Fibroblast of lung (primary cell): Measurements from ENCODE around the gene MELTF. TPM values are rescaled to one million over a fixed set of nuclear protein-coding genes. Genes with fewer than 3 reads are reported as not detected.

Experiments used
- DNase-seq, 2 donors: peaks; one replicate each; pipeline versions ENCODE4 v3.0.0 to v3.0.0-alpha.2; 2010; ENCODE audit warnings: low read depth in 2 of 2
- H2AFZ ChIP-seq: 2 replicates; pipeline ENCODE4 v1.5.1; 2012; ENCODE audit warnings: low read length, control low read depth, inconsistent platforms
- H3K27ac ChIP-seq: 2 replicates; pipeline ENCODE4 v1.5.1; 2011; ENCODE audit warnings: low read length, control low read depth; ENCODE audit not compliant: insufficient read depth
- H3K27me3 ChIP-seq: 2 replicates; pipeline ENCODE4 v1.5.1; 2011; ENCODE audit warnings: mild to moderate bottlenecking, low read length; ENCODE audit not compliant: control insufficient read depth, insufficient read depth
- H3K36me3 ChIP-seq: 2 replicates; pipeline ENCODE4 v1.5.1; 2011; ENCODE audit warnings: low read length; ENCODE audit not compliant: control insufficient read depth, insufficient read depth
- H3K4me1 ChIP-seq: 2 replicates; pipeline ENCODE4 v1.5.1; 2011; ENCODE audit warnings: low read length; ENCODE audit not compliant: control insufficient read depth, insufficient read depth; ENCODE audit errors: extremely low read depth
- H3K4me2 ChIP-seq: 2 replicates; pipeline ENCODE4 v1.5.1; 2011; ENCODE audit warnings: low read length, control low read depth; ENCODE audit not compliant: insufficient read depth; ENCODE audit errors: extremely low read depth
- H3K4me3 ChIP-seq, 4 experiments: fragments of 200-600 bp in 1 of 4; sonication (generic) in 1 of 4; replicated peaks in 1 of 4; 2 replicates each; pipeline ENCODE4 v1.5.1; 2011 to 2016; ENCODE audit warnings: low read length in 4 of 4, low read depth in 3 of 4, mild to moderate bottlenecking in 3 of 4, control low read depth in 2 of 4, inconsistent platforms in 1 of 4, mixed read lengths in 1 of 4; ENCODE audit not compliant: insufficient read depth in 1 of 4; ENCODE audit errors: control extremely low read depth in 1 of 4
- H3K79me2 ChIP-seq: 2 replicates; pipeline ENCODE4 v1.5.1; 2012; ENCODE audit warnings: mild to moderate bottlenecking, low read length, inconsistent platforms; ENCODE audit not compliant: control insufficient read depth, insufficient read depth
- H3K9ac ChIP-seq: 2 replicates; pipeline ENCODE4 v1.5.1; 2011; ENCODE audit warnings: mild to moderate bottlenecking, low read length, control low read depth; ENCODE audit not compliant: insufficient read depth
- H3K9me3 ChIP-seq: 2 replicates; pipeline ENCODE4 v1.5.1; 2012; ENCODE audit warnings: low read depth, low read length; ENCODE audit not compliant: control insufficient read depth, insufficient read depth
- H4K20me1 ChIP-seq: 2 replicates; pipeline ENCODE4 v1.5.1; 2011; ENCODE audit warnings: low read length; ENCODE audit not compliant: control insufficient read depth, insufficient read depth; ENCODE audit errors: extremely low read depth
- EZH2 ChIP-seq: IDR thresholded peaks from 2 replicates; pipeline ENCODE4 v1.5.1; 2012; ENCODE audit warnings: low read length, control low read depth, mild to moderate bottlenecking; ENCODE audit errors: missing control alignments
- polyA plus RNA-seq, 2 donors: library from polyadenylated mRNA; depleted of rRNA in 1 of 2; stranded (reverse) in 1 of 2; unstranded in 1 of 2; fragments of >200 nt; gene quantifications; 2 replicates each; pipeline ENCODE4 v1.2.1, GENCODE V29; 2011 to 2012; ENCODE audit warnings: missing spikeins in 1 of 2
- total RNA-seq: library from RNA; depleted of rRNA; stranded (reverse); fragments of >200 nt; gene quantifications from 2 replicates; pipeline ENCODE4 v1.2.1, GENCODE V29; 2014
- TF ChIP-seq, protein P1 (sequence below), 2 donors: IDR thresholded peaks in 1 of 2; conservative IDR thresholded peaks in 1 of 2; 1 replicate in 1 of 2; 2 replicates in 1 of 2; pipeline ENCODE4 v1.5.1; 2011 to 2012; ENCODE audit warnings: low read length in 2 of 2, control low read depth in 1 of 2, inconsistent platforms in 1 of 2, low read depth in 1 of 2, mild to moderate bottlenecking in 1 of 2

MELTF gene
- total and polyA plus RNA-seq, 2 donors (not counting 1 experiment from before 2014, with no cell fraction given), result 2.7 to 5.0 TPM

DNA sequence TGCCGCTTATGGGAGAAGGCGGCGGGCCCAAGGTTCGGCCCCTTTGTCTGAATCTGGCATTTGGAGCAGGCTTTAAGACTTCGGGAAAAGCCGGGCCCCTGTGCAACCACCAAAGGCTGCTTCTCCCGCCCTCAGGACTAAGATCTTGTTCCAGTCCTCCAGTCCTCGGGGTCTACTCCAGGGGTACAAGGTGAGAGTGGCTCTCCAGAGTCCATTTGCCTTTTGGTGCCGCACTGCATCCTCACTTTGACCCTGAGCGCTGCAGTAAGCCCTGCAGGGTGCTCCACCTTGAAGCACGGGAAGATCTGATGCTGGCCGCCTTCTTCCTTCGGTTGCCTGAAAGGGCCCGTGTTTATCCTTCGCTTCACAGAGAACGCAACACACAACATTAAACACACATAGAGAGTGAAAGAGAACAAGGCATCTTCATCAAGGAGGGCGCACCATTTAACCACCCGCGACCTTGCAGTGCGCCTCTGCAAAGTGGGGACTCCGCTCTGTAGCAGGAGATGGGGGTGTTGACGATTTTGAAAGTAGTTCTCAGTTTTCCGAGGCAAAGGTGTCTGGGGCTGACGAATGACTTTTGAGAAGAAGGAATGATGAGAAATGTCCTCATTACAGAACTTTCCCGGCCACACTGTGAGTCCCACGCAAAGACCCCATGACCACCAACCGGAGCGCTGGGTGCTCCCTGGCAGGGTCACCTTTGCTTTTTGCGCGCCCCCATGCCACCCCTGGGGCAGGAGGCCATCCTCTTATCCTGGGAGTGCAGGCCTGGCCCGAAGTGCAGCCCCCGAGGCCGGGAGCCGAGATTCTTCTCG is 62.0 kb downstream of the MELTF start:
- H3K79me2 ChIP-seq, result no peaks in the 10 kb centered on the region
- peak overlapping the region; percentile 82 for H3K4me2 ChIP-seq
- peak overlapping the region; percentile 50 for H3K9ac ChIP-seq
- no peaks in the 10 kb centered on the region for H3K36me3 ChIP-seq
- DNase-seq, result no peak
- no peak overlapping the region for H3K27ac ChIP-seq
- no peaks in the 10 kb centered on the region for H4K20me1 ChIP-seq
- H3K4me1 ChIP-seq, result no peaks in the 10 kb centered on the region
- H3K27me3 ChIP-seq, result no peaks in the 10 kb centered on the region
- peak overlapping the region in 3 of 4 experiments; percentile 60 to 69 (median 68) for H3K4me3 ChIP-seq
- no peak for TF ChIP-seq EZH2
- TF ChIP-seq, protein P1, sequence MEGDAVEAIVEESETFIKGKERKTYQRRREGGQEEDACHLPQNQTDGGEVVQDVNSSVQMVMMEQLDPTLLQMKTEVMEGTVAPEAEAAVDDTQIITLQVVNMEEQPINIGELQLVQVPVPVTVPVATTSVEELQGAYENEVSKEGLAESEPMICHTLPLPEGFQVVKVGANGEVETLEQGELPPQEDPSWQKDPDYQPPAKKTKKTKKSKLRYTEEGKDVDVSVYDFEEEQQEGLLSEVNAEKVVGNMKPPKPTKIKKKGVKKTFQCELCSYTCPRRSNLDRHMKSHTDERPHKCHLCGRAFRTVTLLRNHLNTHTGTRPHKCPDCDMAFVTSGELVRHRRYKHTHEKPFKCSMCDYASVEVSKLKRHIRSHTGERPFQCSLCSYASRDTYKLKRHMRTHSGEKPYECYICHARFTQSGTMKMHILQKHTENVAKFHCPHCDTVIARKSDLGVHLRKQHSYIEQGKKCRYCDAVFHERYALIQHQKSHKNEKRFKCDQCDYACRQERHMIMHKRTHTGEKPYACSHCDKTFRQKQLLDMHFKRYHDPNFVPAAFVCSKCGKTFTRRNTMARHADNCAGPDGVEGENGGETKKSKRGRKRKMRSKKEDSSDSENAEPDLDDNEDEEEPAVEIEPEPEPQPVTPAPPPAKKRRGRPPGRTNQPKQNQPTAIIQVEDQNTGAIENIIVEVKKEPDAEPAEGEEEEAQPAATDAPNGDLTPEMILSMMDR (conservative IDR thresholded peaks at IDR 0.05 in 1 of 2, IDR thresholded peaks at IDR 0.05 in 1 of 2; ENCODE audit: low read depth in 1 of 2, low read length in 2 of 2), result no peak
- no peaks in the 10 kb centered on the region for H3K9me3 ChIP-seq
- peak overlapping the region; percentile 73 for H2AFZ ChIP-seq

DNA sequence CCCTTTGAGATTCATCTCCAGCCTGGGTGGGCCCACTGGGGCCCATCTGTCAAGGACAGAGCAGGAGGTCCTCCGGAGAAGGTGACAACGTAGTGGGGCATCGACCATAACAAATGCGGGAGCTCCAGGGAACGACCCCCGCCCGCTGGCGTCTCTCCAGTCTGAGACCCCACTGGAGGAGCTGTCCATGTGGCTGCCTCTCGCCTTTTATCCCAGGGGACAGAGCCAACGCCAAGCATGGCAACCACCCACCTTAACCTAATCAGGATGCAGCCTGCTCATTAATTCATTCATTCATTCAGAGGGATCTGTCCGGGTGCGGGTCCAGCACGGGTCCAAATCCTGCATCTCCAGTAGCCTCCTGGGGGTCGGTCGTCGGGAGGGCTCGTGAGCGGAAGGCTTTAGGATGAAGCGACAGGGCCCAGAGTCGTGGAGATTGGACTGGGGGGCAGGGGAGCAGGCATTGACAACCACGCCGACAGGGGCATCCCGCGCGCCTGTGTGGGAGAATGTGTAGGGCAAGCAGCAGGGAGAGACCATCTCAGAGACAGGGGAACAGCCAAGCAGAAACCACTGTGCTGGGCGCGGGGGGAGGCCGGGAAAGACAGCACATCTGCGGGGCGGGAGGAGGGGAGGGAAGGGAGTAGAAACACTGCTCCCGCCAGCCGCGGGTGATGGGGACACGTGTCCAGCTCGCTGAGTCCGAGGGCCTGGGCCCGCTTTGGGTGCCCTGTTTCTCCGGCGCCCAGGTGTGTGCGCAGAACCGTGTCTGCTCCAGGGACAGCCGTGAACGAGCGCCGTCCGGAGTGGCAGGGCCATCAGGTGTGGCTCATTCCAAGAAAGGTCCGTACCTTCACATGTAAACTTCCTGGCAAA is 62.9 kb downstream of the MELTF start:
- no peak overlapping the region for H3K9ac ChIP-seq
- H3K4me1 ChIP-seq, result no peaks in the 10 kb centered on the region
- TF ChIP-seq, protein P1 (conservative IDR thresholded peaks at IDR 0.05 in 1 of 2, IDR thresholded peaks at IDR 0.05 in 1 of 2; ENCODE audit: low read depth in 1 of 2, low read length in 2 of 2), result no peak
- no peak for TF ChIP-seq EZH2
- H2AFZ ChIP-seq, result no peak overlapping the region
- no peak overlapping the region for H3K4me3 ChIP-seq
- H3K79me2 ChIP-seq, result no peaks in the 10 kb centered on the region
- H3K36me3 ChIP-seq, result no peaks in the 10 kb centered on the region
- no peaks in the 10 kb centered on the region for H4K20me1 ChIP-seq
- no peaks in the 10 kb centered on the region for H3K9me3 ChIP-seq
- DNase-seq, result peak in 1 of 2 donors; percentile 29
- no peaks in the 10 kb centered on the region for H3K27me3 ChIP-seq
- H3K4me2 ChIP-seq, result no peak overlapping the region
- no peak overlapping the region for H3K27ac ChIP-seq

DNA sequence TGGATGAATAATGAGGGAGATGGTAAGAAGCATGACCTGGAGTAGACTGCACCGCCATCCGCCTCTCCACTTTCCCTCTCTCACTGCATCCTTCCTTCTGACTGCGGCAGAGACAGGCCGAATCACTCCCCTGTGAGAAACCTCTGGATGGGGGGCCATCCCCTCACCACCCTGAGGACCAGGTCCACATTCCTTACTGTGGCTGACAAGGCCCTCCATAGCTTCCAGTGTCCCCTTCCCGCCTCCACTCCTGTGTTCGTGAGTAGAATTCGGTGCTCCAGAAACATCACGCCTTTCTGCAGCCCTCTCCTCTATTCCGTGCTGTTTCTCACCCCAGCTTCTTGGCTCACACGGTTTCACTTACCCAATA is 63.8 kb downstream of the MELTF start:
- Histone ChIP-seq H3K9me3 (no peaks in the 10 kb centered on the region), H3K9ac (no peak overlapping the region), H2AFZ (no peak overlapping the region), H3K4me3 (no peak overlapping the region), H3K36me3 (no peaks in the 10 kb centered on the region), H3K4me2 (no peak overlapping the region), H4K20me1 (no peaks in the 10 kb centered on the region), H3K27me3 (no peaks in the 10 kb centered on the region), H3K27ac (no peak overlapping the region), H3K79me2 (no peaks in the 10 kb centered on the region), H3K4me1 (no peaks in the 10 kb centered on the region)
- TF ChIP-seq, protein P1 (conservative IDR thresholded peaks at IDR 0.05 in 1 of 2, IDR thresholded peaks at IDR 0.05 in 1 of 2; ENCODE audit: low read depth in 1 of 2, low read length in 2 of 2), result no peak
- no peak for DNase-seq
